IPS-20b (cell line): ENCODE data around the gene FRMD4A.
"Not testable (repeated sequence)": the region's sequence is repeated elsewhere in the genome, so short reads cannot be mapped to it uniquely, and the experiment has no call there.

Source experiments
- H3K27ac ChIP-seq: one replicate; pipeline ENCODE4 v1.5.1; 2013; ENCODE audit warnings: low read length
- H3K27me3 ChIP-seq: 2 replicates; pipeline ENCODE4 v1.6.1; 2013; ENCODE audit warnings: mild to moderate bottlenecking, low read length, inconsistent platforms; ENCODE audit not compliant: insufficient read depth
- H3K36me3 ChIP-seq: 2 replicates; pipeline ENCODE4 v1.6.1; 2013; ENCODE audit warnings: low read depth, mild to moderate bottlenecking, inconsistent platforms, low read length, moderate library complexity; ENCODE audit not compliant: insufficient read depth
- H3K4me1 ChIP-seq: 2 replicates; pipeline ENCODE4 v1.6.1; 2013; ENCODE audit warnings: mild to moderate bottlenecking, control low read depth, inconsistent platforms, low read length, moderate library complexity; ENCODE audit not compliant: insufficient read depth
- H3K4me3 ChIP-seq: 2 replicates; pipeline ENCODE4 v1.5.1; 2013; ENCODE audit warnings: mild to moderate bottlenecking, low read length, inconsistent platforms
- H3K9ac ChIP-seq: 2 replicates; pipeline ENCODE4 v1.6.1; 2013; ENCODE audit warnings: low read depth, mild to moderate bottlenecking, inconsistent platforms, low read length, moderate library complexity
- H3K9me3 ChIP-seq: 2 replicates; pipeline ENCODE4 v1.6.1; 2013; ENCODE audit warnings: mild to moderate bottlenecking, low read depth, low read length, inconsistent platforms; ENCODE audit not compliant: insufficient read depth

The FRMD4A gene

DNA sequence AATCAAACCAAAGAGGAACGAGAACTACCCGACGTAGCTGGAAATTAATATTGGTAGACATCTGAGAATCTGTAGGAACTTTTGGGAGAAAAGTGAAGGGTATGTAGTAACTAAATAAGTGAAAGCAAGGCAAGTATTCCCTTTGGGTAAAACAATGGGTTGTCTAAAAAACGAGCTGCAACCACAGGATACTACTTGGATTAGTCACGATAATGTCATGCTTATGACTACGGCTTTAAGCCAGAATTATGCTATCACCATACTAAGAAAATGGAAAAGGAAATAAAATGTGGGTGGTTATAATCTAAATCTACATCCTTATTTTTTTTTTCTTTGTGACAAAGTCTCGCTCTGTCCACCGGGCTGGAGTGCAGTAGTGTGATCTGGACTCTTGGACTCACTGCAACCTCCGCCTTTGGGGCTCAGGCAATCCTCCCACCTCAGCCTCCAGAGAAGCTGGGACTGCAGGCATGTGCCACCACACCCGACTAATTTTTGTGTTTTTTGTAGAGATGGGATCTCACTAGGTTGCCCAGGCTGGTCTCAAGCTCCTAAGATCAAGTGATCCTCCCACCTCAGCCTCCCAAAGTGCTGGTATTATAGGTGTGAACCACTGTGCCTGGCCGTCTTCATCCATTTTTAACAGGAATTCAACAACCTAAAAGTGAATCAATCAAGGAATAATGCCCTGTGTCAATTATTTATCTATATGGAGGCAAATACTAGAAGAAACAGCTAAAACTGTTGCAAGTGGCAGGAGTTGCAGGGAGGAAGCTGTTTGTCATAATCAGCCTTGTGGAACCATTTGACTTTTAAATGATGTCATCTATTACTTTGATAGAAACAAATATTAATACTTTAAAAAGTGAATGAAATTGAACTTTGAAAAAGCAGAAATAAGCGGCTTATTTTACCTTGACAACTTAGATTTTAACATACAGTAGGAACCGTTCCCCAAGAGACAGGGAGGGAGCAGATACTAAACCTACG is 554.6 kb downstream of the FRMD4A start:
- H3K9me3 ChIP-seq = no peaks in the 10 kb centered on the region
- no peaks in the 10 kb centered on the region for H3K4me1 ChIP-seq
- H3K27ac ChIP-seq = no peak overlapping the region
- H3K9ac ChIP-seq = no peak overlapping the region
- H3K4me3 ChIP-seq = no peak overlapping the region
- H3K27me3 ChIP-seq = no peaks in the 10 kb centered on the region
- H3K36me3 ChIP-seq = no peaks in the 10 kb centered on the region

DNA sequence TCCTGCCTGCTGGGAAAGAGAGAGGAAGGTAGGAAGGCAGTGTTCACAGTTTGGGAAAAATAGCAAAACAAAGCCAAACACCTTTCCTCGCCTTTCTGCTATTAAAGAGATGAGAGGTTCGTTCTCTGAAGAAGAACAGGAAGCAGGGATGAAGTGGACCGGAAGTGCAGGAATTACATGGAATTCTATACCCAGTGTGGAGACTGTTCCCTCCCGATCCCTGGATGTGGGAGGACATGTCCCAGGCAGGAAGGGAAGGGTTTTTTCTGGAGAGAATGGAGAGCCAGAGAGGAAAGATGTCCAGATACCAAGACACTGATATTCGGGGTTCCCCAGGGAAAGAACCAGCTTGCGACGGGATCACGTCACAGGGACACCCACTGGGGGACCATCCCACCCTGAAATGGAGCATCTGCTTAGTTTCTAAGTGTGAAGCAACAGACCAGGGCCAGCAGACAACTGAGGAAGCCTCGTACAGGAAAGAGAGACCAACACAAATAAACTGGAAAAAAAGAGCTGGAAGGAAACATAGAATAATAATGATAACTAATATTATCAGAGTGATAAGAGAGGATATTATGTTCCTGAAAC is 556.3 kb downstream of the FRMD4A start:
- H3K36me3 ChIP-seq = no peaks in the 10 kb centered on the region
- no peaks in the 10 kb centered on the region for H3K4me1 ChIP-seq
- no peak overlapping the region for H3K4me3 ChIP-seq
- H3K27me3 ChIP-seq = no peaks in the 10 kb centered on the region
- no peak overlapping the region for H3K27ac ChIP-seq
- H3K9me3 ChIP-seq = no peaks in the 10 kb centered on the region
- no peak overlapping the region for H3K9ac ChIP-seq

- Histone ChIP-seq H3K4me3 (no peak overlapping the region), H3K9me3 (no peaks in the 10 kb centered on the region), H3K27me3 (no peaks in the 10 kb centered on the region), H3K9ac (no peak overlapping the region), H3K27ac (no peak overlapping the region), H3K36me3 (no peaks in the 10 kb centered on the region), H3K4me1 (no peaks in the 10 kb centered on the region)
These were observed 557.1 kb downstream of the FRMD4A start for GRCh38 chr10:13773496-13774170.

GRCh38 chr10:13773043-13773442 is 557.7 kb downstream of the FRMD4A start:
- Histone ChIP-seq H3K27ac (no peak overlapping the region), H3K9me3 (no peaks in the 10 kb centered on the region), H3K4me1 (no peaks in the 10 kb centered on the region), H3K27me3 (no peaks in the 10 kb centered on the region), H3K9ac (no peak overlapping the region), H3K36me3 (no peaks in the 10 kb centered on the region), H3K4me3 (no peak overlapping the region)

DNA sequence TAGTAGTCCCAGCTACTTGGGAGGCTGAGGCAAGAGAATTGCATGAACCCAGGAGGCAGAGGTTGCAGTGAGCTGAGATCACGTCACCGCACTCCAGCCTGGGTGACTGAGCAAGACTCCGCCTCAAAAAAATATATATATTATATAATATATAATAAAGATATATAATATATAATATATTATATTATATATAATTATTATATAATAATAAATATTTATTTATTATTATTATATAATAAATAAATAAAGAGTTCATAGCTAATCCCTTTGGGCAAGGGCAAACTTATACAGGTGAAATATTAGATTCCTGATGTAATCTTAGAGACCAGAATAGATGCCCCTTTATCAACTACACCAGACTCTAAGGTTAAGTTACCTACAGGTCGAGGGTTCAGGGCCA is 558.7 kb downstream of the FRMD4A start:
- no peaks in the 10 kb centered on the region for H3K9me3 ChIP-seq

DNA sequence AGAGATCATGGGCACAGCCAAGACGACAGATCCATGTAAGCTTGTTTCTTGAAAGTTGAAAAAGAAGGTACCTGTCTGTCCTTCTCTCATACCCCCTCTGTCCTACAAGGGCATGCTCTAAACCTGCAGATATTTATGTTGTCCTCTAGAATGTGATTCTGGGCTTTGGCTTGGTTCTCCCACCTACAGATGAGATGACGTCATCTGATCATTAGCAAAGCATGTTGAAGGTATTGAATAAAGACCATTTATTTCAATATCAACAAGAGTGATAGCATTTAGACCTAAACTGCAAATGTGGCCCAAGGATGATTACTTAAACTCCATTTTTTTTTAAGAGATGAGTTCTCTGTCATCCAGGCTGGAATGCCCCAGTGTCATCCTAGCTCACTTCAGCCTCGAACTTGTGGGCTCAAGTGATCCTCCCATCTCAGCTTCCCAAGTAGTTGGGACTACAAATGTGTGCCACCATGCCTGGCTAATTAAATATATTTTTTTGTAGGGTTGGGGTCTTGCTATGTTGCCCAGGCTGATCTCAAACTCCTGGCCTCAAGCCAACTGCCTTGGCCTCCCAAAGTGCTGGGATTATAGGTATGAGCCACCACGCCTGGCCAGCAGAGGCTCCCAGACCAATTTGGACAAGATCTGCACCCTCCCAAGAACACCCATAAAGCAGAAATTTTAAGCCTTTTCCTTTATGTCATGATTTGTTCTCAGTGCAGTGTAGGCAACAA is 559.8 kb downstream of the FRMD4A start:
- Histone ChIP-seq H3K27ac (no peak overlapping the region), H3K27me3 (no peaks in the 10 kb centered on the region), H3K4me3 (no peak overlapping the region), H3K4me1 (no peaks in the 10 kb centered on the region), H3K36me3 (no peaks in the 10 kb centered on the region), H3K9ac (no peak overlapping the region), H3K9me3 (no peaks in the 10 kb centered on the region)

More for the DNA sequence above, 558.7 kb downstream of the FRMD4A start:
- Histone ChIP-seq H3K27me3 (no peaks in the 10 kb centered on the region), H3K27ac (no peak overlapping the region), H3K4me1 (no peaks in the 10 kb centered on the region), H3K9ac (no peak overlapping the region), H3K4me3 (no peak overlapping the region), H3K36me3 (no peaks in the 10 kb centered on the region)

GRCh38 chr10:13769946-13770345 is 560.8 kb downstream of the FRMD4A start:
- Histone ChIP-seq H3K36me3 (no peaks in the 10 kb centered on the region), H3K9ac (no peak overlapping the region), H3K27me3 (no peaks in the 10 kb centered on the region), H3K27ac (no peak overlapping the region), H3K4me1 (no peaks in the 10 kb centered on the region), H3K4me3 (no peak overlapping the region), H3K9me3 (no peaks in the 10 kb centered on the region)

- no peak overlapping the region for H3K4me3 ChIP-seq
- H3K27me3 ChIP-seq = no peaks in the 10 kb centered on the region
- no peaks in the 10 kb centered on the region for H3K36me3 ChIP-seq
- no peaks in the 10 kb centered on the region for H3K4me1 ChIP-seq
- no peaks in the 10 kb centered on the region for H3K9me3 ChIP-seq
- H3K9ac ChIP-seq = no peak overlapping the region
- H3K27ac ChIP-seq = no peak overlapping the region
These were observed 563.0 kb downstream of the FRMD4A start for GRCh38 chr10:13767676-13768178.

DNA sequence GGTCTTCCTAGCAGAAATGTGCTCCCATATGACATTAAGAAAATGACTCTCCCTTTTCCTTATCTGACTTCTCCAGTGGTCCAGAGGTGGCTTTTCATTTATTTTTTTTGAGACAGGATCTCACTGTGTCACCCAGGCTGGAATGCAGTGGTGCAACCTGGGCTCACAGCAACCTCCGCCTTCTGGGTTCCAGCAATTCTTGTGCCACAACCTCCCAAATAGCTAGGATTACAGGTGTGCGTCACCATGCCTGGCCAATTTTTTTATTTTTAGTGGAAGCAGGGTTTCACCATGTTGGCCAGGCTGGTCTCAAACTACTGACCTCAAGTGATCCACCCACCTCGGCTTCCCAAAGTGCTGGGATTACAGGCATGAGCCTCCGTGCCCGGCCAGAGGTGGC is 563.6 kb downstream of the FRMD4A start:
- H3K36me3 ChIP-seq, H3K9me3 ChIP-seq, H3K4me1 ChIP-seq, H3K4me3 ChIP-seq, H3K27ac ChIP-seq, H3K9ac ChIP-seq, H3K27me3 ChIP-seq: not testable (repeated sequence)

DNA sequence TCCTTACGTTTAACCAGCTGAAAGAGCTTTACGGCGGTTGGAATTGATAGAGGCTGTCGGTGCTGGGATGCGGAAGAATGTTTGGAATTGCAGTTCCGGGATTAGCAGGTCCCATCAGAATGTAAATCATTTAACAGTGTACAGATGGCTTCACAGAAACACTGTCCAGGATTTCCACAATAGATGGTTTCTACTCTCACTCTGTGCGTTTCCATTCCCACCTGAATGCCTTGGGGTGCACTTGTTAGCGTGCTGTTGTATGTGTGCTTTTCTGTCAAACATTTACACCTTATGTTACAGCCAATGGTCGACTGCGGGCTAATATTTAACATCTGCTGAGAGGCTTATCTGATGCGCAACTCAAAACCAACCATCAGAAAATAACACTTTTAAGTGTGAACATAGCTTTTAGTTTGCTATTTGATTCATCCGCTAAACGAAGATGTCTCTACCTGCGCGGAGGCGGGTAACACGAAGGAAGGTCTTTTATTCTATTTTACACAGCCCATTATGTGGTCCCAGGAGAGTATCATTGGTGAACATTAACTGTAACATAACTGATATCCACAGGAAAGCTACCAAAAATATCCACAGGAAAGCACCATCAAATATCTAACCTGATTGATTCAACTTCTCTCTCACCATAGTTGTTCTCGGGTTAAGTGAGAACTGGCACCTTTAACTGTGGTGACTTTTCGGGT is 564.9 kb downstream of the FRMD4A start:
- Histone ChIP-seq H3K27ac (no peak overlapping the region), H3K36me3 (no peaks in the 10 kb centered on the region)

More for the DNA sequence above, 564.9 kb downstream of the FRMD4A start:
- Histone ChIP-seq H3K9ac (no peak overlapping the region), H3K4me3 (no peak overlapping the region), H3K9me3 (no peaks in the 10 kb centered on the region), H3K4me1 (no peaks in the 10 kb centered on the region), H3K27me3 (no peaks in the 10 kb centered on the region)
